Esophagus muscularis mucosa (tissue), 4 donors: Measurements from ENCODE around the gene MUS81. TPM values are rescaled to one million over a fixed set of nuclear protein-coding genes. Genes with fewer than 3 reads are reported as not detected.

ENCODE experiments used
- DNase-seq: peaks from one replicate; pipeline ENCODE4 v3.0.0-alpha.2; 2017; ENCODE audit errors: extremely low spot score
- H3K27ac ChIP-seq, 4 donors: fragments of 200-600 bp; sonication (generic); replicated peaks in 1 of 4; 1 replicate in 3 of 4; 2 replicates in 1 of 4; pipeline ENCODE4 v1.5.1; 2016 to 2019; ENCODE audit warnings: mild to moderate bottlenecking in 1 of 4
- H3K27me3 ChIP-seq, 4 donors: fragments of 200-600 bp; sonication (generic); one replicate each; pipeline versions ENCODE4 v1.5.1 to v1.6.0; 2016 to 2019
- H3K36me3 ChIP-seq, 4 donors: fragments of 200-600 bp; sonication (generic); one replicate each; pipeline ENCODE4 v1.5.1; 2016 to 2019
- H3K4me1 ChIP-seq, 4 donors: fragments of 200-600 bp; sonication (generic); one replicate each; pipeline ENCODE4 v1.5.1; 2016 to 2019
- H3K4me3 ChIP-seq, 4 donors: fragments of 200-600 bp; sonication (generic); 1 replicate in 2 of 4; 2 replicates in 2 of 4; pipeline ENCODE4 v1.5.1; 2016 to 2019; ENCODE audit warnings: mild to moderate bottlenecking in 4 of 4, moderate library complexity in 1 of 4
- H3K9me3 ChIP-seq, 4 donors: fragments of 200-600 bp; sonication (generic); 1 replicate in 3 of 4; 2 replicates in 1 of 4; pipeline ENCODE4 v1.5.1; 2016 to 2019
- CTCF ChIP-seq, 3 experiments: fragments of 200-600 bp in 2 of 3; fragments of 450-650 bp in 1 of 3; sonication (generic) in 2 of 3; IDR thresholded peaks; one replicate each; pipeline ENCODE4 v1.5.1; 2017 to 2019; ENCODE audit warnings: antibody characterized with exemption in 3 of 3, mild to moderate bottlenecking in 2 of 3, moderate library complexity in 1 of 3
- EP300 ChIP-seq: sonication (generic); formaldehyde crosslinking; IDR thresholded peaks from one replicate; pipeline ENCODE4 v1.6.1; 2017; ENCODE audit warnings: antibody characterized with exemption
- POLR2A ChIP-seq: fragments of 450-650 bp; IDR thresholded peaks from one replicate; pipeline ENCODE4 v1.6.1; 2017; ENCODE audit warnings: antibody characterized with exemption, moderate library complexity, mild to moderate bottlenecking, low read depth
- POLR2AphosphoS5 ChIP-seq, 2 donors: sonication (generic); formaldehyde crosslinking; IDR thresholded peaks; one replicate each; pipeline ENCODE4 v1.6.1; 2017; ENCODE audit warnings: antibody characterized with exemption in 2 of 2
- WGBS: methylation state at CpG from one replicate; pipeline ENCODE4 v1.1.5; 2018; 5-methylcytosine and 5-hydroxymethylcytosine counted together
- intact Hi-C: fragments of 100-400 bp; cut with DNase I; formaldehyde crosslinking; loops from one replicate; pipeline ENCODE4 v1.15.1; 2023
- total RNA-seq, 4 donors: library from RNA; depleted of rRNA; stranded (reverse); fragments of >200 nt; gene quantifications; one replicate each; pipeline versions ENCODE4 v1.1.0 to v1.2.1, GENCODE V29; 2016

MUS81 gene
- total RNA-seq, 4 donors from 2014 or later, result 42.2 to 74.2 (median 58.3) TPM

GRCh38 chr11:65816696-65817095 lies 43.5 kb upstream of the MUS81 start:
- intact Hi-C loops, result loop anchor here (2.0 to 10.0 kb wide), 2 partner anchors 36 to 192 kb away; partner anchors contain the start of gene AP5B1
- no peak for TF ChIP-seq POLR2A
- no peak for TF ChIP-seq EP300
- no peak for TF ChIP-seq POLR2AphosphoS5 (IDR thresholded peaks at IDR 0.05)
- TF ChIP-seq CTCF (IDR thresholded peaks at IDR 0.05), result no peak
- WGBS, result 97% methylated on average over 3 of the region's 3 CpGs
- Histone ChIP-seq H3K9me3 (no peaks in the 10 kb centered on the region), H3K4me3 (peak overlapping the region in 1 of 4 donors; percentile 62), H3K4me1 (peaks cover 4 to 24% (median 15%) of the 10 kb centered on the region in 4 donors), H3K36me3 (peaks cover 0 to 5% (median 0%) of the 10 kb centered on the region in 4 donors), H3K27ac (no peak overlapping the region), H3K27me3 (no peaks in the 10 kb centered on the region)
- no peak for DNase-seq

- DNase-seq, result no peak
- Histone ChIP-seq H3K36me3 (peaks cover 0 to 5% (median 0%) of the 10 kb centered on the region in 4 donors), H3K27ac (peak overlapping the region; percentile 78 to 81 (median 80)), H3K9me3 (no peaks in the 10 kb centered on the region), H3K4me3 (peak overlapping the region; percentile 62 to 81 (median 68)), H3K27me3 (no peaks in the 10 kb centered on the region), H3K4me1 (peaks cover 4 to 24% (median 15%) of the 10 kb centered on the region in 4 donors)
- 54% methylated on average over 5 of the region's 5 CpGs for WGBS
- intact Hi-C loops, result loop anchor here (2.0 to 10.0 kb wide), 2 partner anchors 37 to 193 kb away; partner anchors contain the start of gene AP5B1
- no peak for TF ChIP-seq CTCF (IDR thresholded peaks at IDR 0.05)
- TF ChIP-seq POLR2A, result no peak
These were observed 42.9 kb upstream of the MUS81 start for GRCh38 chr11:65817312-65817834.

- H3K9me3 ChIP-seq, result no peaks in the 10 kb centered on the region
- intact Hi-C loops, result loop anchor here (2.0 to 10.0 kb wide), 4 partner anchors 37 to 193 kb away; partner anchors contain the start of gene AP5B1
- peaks cover 0 to 5% (median 0%) of the 10 kb centered on the region in 4 donors for H3K36me3 ChIP-seq
- H3K4me1 ChIP-seq, result peaks cover 4 to 24% (median 15%) of the 10 kb centered on the region in 4 donors
- TF ChIP-seq POLR2AphosphoS5 (IDR thresholded peaks at IDR 0.05), result peak; percentile 34 to 71
- no peak for TF ChIP-seq POLR2A
- TF ChIP-seq CTCF (IDR thresholded peaks at IDR 0.05), result peak in 2 of 3 experiments; percentile 98 to 100
- H3K27me3 ChIP-seq, result no peaks in the 10 kb centered on the region
- peak overlapping the region; percentile 78 to 81 (median 80) for H3K27ac ChIP-seq
- WGBS, result 27% methylated on average over 18 of the region's 74 CpGs
- DNase-seq, result peak; percentile 96
- peak overlapping the region; percentile 62 to 81 (median 68) for H3K4me3 ChIP-seq
These were observed 42.2 kb upstream of the MUS81 start for GRCh38 chr11:65817835-65818680.

- no peak for DNase-seq
- TF ChIP-seq CTCF (IDR thresholded peaks at IDR 0.05) (no peak), POLR2AphosphoS5 (IDR thresholded peaks at IDR 0.05) (no peak), POLR2A (no peak), EP300 (no peak)
- H3K27me3 ChIP-seq, result no peaks in the 10 kb centered on the region
- no peak overlapping the region for H3K4me3 ChIP-seq
- 71% methylated on average over 7 of the region's 8 CpGs for WGBS
- intact Hi-C loops, result no loop called here
- H3K4me1 ChIP-seq, result peaks cover 4 to 18% (median 15%) of the 10 kb centered on the region in 4 donors
- H3K27ac ChIP-seq, result no peak overlapping the region
- no peaks in the 10 kb centered on the region for H3K36me3 ChIP-seq
- no peaks in the 10 kb centered on the region for H3K9me3 ChIP-seq
These were observed 39.1 kb upstream of the MUS81 start for GRCh38 chr11:65821107-65821506.
